HG03064 (cell line): Measurements from ENCODE around the gene DCAF8L2.
"Not testable (repeated sequence)": the region's sequence is repeated elsewhere in the genome, so short reads cannot be mapped to it uniquely, and the experiment has no call there.

ENCODE experiments used
- ATAC-seq: cut with Tn5 transposase; IDR thresholded peaks from one replicate; pipeline ENCODE4 v1.9.1; 2021; ENCODE audit warnings: low read depth; ENCODE audit not compliant: unreplicated experiment

The DCAF8L2 gene

DNA sequence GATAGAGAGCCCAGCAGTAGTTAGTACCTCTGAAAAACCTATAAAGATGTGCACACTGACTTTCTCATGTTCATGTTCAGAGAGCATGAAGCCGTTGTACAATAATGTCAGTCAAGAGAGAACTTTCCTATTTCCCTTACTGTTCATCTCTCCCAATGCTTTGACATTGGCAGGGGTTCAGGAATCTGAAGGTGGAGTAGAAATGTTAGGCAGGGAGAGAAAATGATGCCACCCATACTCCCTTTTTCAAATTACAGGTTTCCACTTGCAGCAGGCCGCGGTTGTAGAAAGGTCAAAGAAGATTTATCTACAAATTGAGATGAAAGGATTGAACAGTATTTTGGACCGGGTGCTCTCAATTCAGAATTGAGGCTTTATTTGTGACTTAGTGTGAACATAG lies 84.3 kb downstream of the DCAF8L2 start:
- ATAC-seq: no peak

DNA sequence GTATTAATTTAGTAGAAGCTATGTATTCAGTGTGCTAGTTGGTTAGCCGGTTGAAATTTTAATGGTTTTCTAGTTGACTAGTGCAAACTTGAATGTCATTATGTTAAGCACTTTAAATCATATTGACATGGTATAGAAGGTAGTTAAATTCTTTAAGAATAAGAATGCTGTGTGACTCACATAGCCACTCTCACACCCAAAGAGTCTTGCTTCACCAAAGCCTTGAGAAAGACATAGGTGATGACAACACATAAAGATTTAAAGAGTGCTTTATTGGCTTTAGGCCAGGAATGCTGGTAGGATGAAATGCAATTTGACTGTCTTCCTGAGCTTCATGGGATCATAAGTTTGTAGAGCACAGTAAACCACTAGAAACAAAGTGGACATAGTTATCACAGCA lies 85.3 kb downstream of the DCAF8L2 start:
- ATAC-seq: no peak

DNA sequence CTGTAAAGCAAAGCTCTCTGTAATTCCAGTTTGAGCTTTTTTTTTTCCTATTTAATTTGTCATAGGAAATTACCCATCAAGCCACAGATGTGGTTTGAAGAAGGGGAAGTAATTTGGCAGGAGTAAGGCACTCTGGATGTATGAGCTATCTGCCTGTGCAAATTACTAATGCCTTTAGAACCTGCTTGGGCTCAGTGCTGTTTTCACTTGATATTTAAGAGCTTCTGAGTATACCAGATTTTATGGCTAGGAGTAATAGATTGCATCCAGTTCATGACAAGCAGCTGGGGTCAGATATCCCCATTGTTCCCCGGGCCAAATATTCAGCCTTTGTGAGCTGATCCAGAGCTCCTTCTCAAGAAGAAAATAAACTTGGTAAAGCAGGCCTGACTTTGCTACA lies 89.1 kb downstream of the DCAF8L2 start:
- ATAC-seq: no peak

DNA sequence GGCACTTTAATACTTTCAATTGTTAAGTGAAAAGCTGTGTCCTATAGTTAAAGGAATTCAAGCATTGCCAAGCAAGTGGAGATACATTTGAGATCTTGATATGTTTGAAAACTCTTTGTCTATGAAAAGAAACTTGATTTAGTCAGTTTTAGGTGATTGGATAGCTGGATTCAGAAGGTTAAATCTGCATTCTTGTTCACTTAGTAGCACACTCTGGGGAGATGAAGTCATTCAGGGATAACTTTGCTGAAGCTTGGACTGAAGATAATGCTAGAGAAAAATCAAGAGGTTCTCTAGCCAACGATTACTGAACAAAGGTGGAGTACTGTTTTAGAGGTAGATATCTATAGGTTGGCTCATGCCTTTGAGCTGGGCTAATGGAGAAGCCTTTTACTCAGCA lies 90.6 kb downstream of the DCAF8L2 start:
- ATAC-seq: no peak

DNA sequence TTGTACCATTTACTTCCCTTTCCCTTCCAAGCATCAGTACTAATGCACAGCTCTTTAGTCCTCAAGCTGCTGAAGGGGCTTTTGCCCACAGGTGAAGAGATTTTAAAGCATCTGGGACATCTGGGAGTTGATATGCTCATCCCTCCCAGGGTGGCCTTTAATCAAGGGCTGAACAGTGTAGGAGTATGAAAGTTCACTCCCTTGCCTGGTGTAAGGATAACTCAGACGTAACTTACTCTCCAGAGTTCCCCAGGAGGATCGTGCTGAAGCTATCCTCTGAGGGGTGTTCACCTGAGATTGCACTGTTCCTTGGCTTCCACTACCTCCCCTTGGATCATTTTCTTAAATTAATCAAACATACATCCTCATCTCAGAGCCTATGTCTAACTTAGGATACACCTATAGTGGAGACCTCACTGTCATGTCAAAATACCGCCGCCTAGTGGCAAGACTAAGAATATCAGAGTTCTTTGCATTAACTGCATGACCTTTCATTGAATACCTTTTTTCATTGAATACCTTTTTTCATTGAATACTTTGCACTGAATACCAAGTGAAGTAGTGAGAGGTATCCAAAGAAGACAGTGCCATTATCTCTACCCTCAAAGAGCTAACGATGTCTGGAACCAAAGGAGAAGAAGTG lies 93.5 kb downstream of the DCAF8L2 start:
- ATAC-seq: not testable (repeated sequence)

DNA sequence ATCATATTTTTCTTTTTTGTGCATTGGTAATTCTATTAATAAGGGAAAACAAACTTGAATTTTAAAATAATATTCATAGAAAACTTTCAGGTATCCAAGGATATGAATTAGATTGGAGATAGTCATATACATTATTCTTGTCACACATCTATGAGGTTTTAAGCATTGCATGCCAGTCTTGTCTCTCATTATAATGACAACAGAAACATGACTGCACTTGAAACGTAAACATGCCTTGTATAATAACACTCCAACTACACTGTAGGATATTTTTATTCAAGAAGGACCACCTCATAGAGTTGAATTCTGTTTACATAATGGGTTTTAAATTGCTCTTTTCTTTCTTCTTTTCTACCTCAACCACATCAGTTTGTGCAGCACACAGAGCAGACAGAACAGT lies 104.5 kb downstream of the DCAF8L2 start:
- no peak for ATAC-seq

DNA sequence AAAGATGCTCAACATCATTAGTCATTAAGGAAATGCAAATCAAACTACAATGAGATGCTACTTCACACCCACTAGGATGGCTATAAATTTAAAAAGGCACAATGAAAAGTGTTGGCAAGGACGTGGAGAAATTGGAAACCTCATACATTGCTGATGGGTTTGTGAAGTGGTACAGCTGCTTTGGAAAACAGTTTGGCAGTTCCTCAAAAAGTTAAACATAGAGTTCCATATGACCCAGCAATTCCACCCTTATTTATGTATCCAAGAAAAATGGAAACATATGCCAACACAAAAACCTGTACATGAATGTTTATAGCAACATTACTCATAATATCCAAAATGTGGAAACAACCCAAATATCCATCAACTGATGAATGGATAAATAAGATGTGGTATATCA lies 116.4 kb downstream of the DCAF8L2 start:
- no peak for ATAC-seq

DNA sequence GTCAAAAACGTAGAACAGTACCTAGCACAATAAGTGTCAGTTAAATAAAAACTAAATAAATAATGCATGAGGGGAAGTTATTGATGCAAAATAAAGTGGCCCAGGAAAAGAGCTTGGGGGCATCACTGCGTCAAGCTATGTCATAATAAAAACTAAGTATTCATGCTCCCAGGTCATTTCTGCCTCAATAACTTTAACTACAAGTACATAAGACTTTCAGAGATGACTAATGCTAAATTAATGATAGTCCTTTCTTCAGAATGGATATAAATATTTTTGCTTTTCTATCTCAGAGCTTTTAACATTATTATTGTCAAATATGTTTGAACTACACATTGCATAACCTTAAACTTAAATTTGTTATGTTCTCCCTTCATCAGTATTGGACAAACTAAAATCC lies 125.5 kb downstream of the DCAF8L2 start:
- no peak for ATAC-seq

DNA sequence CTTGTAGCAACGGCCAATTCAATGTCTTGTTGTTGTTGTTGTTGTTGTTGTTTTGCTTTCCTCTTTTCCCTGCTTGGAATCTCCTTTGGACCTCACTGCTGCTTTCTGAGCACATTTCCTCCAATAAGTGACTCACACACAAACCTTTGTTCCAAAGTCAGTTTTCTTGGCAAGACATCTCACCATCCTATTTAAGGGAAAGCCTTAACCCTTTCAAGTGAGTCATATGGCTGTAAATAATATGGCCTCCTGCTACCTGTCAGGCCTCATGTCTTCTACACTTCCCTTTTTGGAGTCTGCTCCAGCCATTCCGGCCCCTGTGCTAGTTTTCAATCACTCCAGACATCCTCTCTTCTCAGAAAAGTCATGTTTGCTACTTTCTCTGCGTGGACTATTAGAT lies 138.1 kb downstream of the DCAF8L2 start:
- ATAC-seq: no peak

DNA sequence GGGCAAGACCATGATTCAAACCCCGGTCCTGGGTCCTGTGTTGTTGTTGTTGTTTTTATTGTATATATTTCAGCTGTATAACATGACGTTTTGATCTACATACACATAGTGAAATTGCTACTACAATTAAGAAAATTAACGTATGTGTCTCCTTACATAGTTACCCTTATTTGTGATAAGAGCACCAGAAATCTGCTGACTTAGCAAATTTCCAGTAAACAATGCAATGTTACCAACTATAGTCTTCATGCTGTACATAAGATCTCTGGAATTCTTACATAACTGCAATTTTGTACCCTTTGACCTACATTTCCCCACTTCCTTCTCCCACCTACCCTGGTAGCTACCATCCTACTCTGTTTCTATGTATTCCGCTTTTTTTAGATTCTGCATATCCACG lies 141.8 kb downstream of the DCAF8L2 start:
- no peak for ATAC-seq

DNA sequence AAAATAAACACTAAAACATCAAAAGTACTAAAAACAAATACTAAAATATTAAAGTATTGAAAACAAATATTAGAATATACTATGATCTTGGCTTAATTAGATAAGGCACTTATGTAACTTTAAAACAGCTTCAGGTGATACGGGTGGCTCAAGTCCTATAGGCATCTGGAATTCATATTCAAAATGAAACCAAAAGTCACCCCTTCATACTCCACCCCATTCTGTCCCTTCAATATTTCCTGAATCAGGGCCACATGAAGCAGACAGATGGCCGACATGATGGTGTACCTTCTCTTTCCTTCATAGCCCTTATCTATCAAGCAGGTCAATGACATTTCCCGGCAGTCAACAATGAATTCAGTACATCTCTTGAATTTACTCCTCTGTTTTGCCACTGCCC lies 145.8 kb downstream of the DCAF8L2 start:
- no peak for ATAC-seq

DNA sequence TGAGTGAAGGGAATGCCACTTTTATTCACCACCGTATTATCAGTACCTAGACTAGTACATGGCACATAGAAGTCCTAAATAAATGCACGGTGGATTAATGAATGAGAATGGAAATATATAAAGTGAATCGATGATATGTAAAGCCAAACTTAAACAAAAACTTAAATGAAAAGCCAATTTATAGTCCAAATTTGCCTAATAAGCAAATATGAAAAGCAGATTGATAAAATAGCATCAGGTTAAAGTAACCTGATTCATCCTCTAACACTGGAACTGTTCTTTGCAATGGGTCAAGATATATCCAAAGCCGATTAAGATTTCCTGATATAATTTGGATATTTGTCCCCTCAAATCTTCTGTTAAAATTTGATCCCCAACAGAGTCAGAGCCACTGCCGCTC lies 150.8 kb downstream of the DCAF8L2 start:
- ATAC-seq: no peak

DNA sequence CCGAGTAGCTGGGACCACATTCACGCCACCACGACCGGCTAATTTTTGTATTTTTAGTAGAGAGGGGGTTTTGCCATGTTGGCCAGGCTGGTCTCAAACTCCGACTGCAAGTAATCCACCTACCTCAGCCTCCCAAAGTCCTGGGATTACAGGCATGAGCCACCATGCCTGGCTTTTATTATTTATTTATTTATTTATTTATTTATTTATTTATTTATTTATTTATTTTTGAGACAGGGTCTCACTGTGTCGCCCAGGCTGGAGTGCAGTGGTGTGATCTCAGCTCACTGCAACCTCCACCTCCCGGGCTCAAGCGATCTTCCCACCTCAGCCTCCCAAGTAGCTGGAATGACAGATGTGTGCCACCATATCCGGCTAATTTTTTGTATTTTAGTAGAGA lies 153.4 kb downstream of the DCAF8L2 start:
- not testable (repeated sequence) for ATAC-seq

DNA sequence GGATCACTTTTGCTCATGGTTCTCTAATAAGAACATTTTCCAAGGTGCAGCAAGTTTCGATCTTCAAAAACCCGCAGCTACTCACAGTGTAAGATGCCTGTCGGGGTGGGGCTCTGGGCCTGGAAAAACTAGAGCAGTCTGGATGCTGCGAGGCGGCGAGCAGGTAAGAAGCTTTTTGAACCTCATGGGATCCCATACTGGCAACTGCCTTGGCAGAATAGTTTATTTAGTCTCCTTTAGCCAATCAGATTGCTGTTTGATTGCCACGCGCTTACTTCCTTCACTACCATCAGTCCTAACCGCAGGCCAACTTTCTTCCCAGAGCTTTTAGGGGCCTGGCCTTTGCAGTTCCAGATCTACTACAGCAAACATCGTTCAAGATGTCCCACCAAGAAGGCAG lies 156.4 kb downstream of the DCAF8L2 start:
- no peak for ATAC-seq

DNA sequence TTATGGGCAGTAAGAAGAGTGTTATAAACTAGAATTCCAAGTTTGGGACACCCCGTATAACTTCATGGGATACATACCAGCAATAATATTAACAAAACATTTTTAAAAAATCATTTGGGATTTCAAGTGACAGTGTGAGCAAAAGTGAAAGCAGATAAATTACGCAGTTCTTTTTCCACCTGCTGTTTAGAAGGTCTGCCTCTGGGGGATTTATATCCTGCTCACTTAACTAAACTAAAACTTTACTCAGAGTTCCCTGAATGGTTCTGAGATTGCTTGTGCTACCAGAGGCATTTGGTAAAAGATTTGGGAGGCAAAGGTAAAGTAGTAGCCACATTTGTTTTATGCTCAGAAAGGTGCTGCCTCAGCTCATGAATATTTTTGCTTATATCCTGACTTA lies 160.2 kb downstream of the DCAF8L2 start:
- not testable (repeated sequence) for ATAC-seq

DNA sequence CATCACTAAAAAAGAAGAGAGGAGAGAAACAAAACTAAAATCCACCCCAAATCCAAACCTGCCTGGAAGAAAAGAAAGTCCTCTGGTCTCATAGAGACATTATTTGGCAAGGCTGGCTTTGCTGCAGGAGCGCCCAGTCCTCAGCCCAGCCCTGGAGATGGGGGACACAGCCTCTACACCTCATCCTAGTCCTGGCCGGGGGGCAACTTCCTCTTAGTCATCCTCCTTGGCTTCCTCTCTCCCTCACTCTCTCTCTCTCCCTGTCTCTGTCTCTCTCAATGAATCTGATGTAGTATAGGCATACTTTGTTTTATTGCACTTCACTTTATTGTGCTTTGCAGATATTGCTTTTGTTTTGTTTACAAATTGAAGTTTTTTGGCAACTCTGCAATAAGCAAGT lies 161.8 kb downstream of the DCAF8L2 start:
- no peak for ATAC-seq

DNA sequence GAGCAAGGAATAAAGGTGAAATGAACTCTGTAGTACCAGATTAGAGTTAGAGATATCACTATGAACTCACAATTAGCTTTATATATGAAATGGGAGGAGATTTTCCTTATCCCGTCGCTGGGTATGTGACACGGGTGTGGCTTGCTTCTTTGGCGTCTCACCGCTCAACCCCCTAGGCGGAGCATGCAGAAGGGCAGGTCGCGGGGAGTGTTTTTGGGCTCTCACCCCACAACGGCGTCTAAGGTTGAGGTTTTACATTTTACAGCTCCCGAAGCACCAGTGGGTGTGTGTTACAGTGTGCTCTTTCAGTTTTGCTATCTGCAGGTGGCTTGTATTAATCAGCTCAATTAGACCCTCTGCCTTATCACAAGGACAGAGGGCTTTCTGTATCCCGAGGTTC lies 175.6 kb downstream of the DCAF8L2 start:
- no peak for ATAC-seq

DNA sequence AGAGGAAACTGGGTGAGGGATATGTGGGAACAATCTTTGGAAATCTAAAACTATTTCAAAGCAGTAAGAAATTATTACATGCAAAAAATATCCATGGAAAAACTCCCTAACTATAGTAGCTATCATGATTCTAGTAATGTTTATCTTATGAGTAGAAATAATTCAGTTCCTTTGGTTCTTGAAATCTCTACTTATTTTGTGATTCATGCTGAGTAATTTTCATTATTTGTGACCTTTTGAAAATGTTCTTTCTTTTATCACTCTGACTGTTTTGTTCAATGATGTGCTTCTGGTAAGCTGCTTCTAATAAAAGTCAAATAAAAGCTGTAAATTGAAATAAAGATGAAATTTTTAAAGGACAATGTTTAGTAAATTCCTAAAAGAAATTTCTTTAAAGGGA lies 177.2 kb downstream of the DCAF8L2 start:
- ATAC-seq: no peak

DNA sequence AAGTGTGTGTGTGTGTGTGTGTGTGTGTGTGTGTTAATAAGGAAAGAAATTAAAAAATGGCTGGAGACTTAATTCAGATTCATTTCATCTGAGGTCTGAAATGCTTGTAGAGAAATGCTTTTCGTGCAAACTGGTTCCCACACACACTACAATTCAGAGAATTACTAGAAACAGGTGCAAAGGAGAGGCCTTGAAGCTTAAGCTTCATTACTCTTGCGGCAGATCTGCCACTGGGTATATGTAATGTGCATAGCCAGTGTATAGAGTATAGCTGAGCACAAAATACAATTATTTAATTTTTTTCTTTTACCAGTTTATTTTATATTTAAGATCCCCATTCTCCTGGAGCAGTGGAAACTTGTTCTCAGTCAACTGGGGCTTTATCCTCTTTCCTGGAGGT lies 185.8 kb downstream of the DCAF8L2 start:
- ATAC-seq: no peak

DNA sequence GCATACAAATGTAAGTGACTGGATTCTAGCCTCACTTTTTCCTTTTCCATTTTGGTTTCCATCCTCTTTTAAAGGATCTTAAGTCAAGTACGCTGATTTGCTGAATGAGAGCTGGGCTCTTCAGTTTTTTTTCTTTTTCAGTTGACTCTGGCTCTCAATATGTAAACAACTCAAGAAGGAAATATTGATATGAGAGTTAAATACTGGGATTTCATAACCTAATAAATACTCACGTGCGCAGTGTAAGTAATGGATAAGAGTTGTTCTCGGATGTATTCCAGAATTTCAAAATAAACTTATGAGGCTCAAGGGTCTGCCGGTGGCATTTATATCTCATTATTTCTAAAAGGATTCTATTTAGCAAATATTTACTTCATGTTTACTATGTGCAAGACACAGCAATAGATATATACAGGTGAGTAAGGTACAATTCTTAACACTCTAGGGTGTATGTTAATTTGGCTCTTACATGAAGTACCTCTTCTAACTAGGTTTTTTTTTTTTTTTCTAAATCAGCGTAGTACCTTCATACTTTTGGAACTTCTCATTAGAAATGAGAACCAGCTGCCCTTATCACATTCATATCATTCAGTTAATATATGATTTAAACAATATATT lies 206.6 kb downstream of the DCAF8L2 start:
- ATAC-seq: no peak

DNA sequence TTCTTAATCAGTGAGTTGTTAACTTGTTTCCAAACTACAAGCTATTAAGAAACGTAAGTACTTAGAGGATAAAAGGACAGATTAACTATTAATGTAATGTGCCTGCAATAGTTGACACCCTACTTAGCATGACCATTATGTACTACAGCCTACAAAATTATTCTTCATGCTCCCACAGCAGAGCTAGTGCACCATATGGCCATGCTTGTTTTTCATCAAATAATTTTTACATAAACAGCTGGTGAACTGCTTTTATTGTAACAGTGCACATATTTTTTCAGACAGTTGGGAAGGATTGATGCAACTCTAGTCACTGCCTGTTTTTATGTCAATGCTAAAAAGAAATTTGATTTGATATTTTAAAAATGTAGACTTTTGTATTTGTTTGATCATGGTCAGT lies 207.4 kb downstream of the DCAF8L2 start:
- ATAC-seq: no peak
